Endothelial cell of umbilical vein (primary cell): ENCODE measurements around the gene TEC. TPM values are rescaled to one million over a fixed set of nuclear protein-coding genes. Genes with fewer than 3 reads are reported as not detected.
A peak's percentile ranks its signal among the peaks of the same experiment; 100 is the strongest.

Source experiments
- Bru-seq: library from RNA; stranded (reverse); fragments of 400-500 nt; gene quantifications from one replicate; lab custom pipeline; 2021; lab: Mats Ljungman, UMichigan
- BruChase-seq, 2 experiments: library from RNA; stranded (reverse); fragments of 400-500 nt; gene quantifications; one replicate each; lab custom pipeline; 2021; lab: Mats Ljungman, UMichigan
- BruUV-seq: library from RNA; stranded (reverse); fragments of 400-500 nt; replicated peaks from 2 replicates; lab custom pipeline; 2021; lab: Mats Ljungman, UMichigan
- CTCF ChIA-PET: fragments of 300-600, 350-600 bp; sonication (Branson Sonifier 250); formaldehyde crosslinking; loops from one replicate; lab custom pipeline; 2021; ENCODE audit warnings: antibody characterized with exemption, inconsistent platforms; lab: Charles Lee
- POLR2A ChIA-PET: fragments of 300-600, 350-600 bp; sonication (Branson Sonifier 250); formaldehyde crosslinking; loops from one replicate; lab custom pipeline; 2021; ENCODE audit warnings: antibody characterized with exemption, inconsistent platforms; lab: Charles Lee
- DNase-seq: peaks from one replicate; pipeline ENCODE4 v3.0.0-alpha.2; 2011; ENCODE audit warnings: low read depth, low spot score
- FAIRE-seq: peaks from 2 replicates; lab custom pipeline; 2011; peaks lifted over from hg19 to GRCh38; lab: Jason Lieb, UNC
- H2AFZ ChIP-seq: 2 replicates; pipeline ENCODE4 v1.6.0; 2012; ENCODE audit warnings: low read depth, low read length, control low read depth, inconsistent platforms
- H3K27ac ChIP-seq: 2 replicates; pipeline ENCODE4 v1.5.1; 2011; ENCODE audit warnings: low read depth, mild to moderate bottlenecking, control low read depth, low read length, moderate library complexity; ENCODE audit not compliant: insufficient read depth
- H3K27me3 ChIP-seq, 2 experiments: 2 replicates each; pipeline versions ENCODE4 v1.6.0 to v1.6.1; 2011; ENCODE audit warnings: low read length in 2 of 2, mixed read lengths in 1 of 2; ENCODE audit not compliant: control insufficient read depth in 2 of 2, insufficient read depth in 2 of 2
- H3K36me3 ChIP-seq, 2 experiments: 2 replicates in 1 of 2; 3 replicates in 1 of 2; pipeline ENCODE4 v1.5.1; 2011; ENCODE audit warnings: low read length in 2 of 2, mild to moderate bottlenecking in 1 of 2, moderate library complexity in 1 of 2; ENCODE audit not compliant: control insufficient read depth in 2 of 2, insufficient read depth in 2 of 2; ENCODE audit errors: extremely low read depth in 1 of 2
- H3K4me1 ChIP-seq: 3 replicates; pipeline ENCODE4 v1.5.1; 2011; ENCODE audit warnings: mild to moderate bottlenecking, low read length; ENCODE audit not compliant: control insufficient read depth, insufficient read depth; ENCODE audit errors: extremely low read depth
- H3K4me2 ChIP-seq: 2 replicates; pipeline ENCODE4 v1.6.1; 2011; ENCODE audit warnings: low read length, control low read depth, mixed read lengths; ENCODE audit not compliant: insufficient read depth
- H3K4me3 ChIP-seq, 3 experiments: fragments of 200-600 bp in 1 of 3; sonication (generic), shearing (Covaris generic) in 1 of 3; replicated peaks in 1 of 3; 2 replicates each; pipeline ENCODE4 v1.5.1; 2011 to 2016; ENCODE audit warnings: control low read depth in 3 of 3, low read length in 3 of 3, mild to moderate bottlenecking in 2 of 3, inconsistent platforms in 1 of 3, low read depth in 1 of 3, moderate library complexity in 1 of 3; ENCODE audit not compliant: insufficient read depth in 1 of 3
- H3K79me2 ChIP-seq: 2 replicates; pipeline ENCODE4 v1.6.0; 2012; ENCODE audit warnings: low read length, inconsistent platforms; ENCODE audit not compliant: control insufficient read depth, insufficient read depth
- H3K9ac ChIP-seq: replicated peaks from 2 replicates; pipeline ENCODE3; 2011; ENCODE audit warnings: low read length, control low read depth; ENCODE audit not compliant: insufficient read depth; ENCODE audit errors: extremely low read depth
- H3K9me1 ChIP-seq: replicated peaks from 3 replicates; pipeline ENCODE4 v1.6.0; 2011; ENCODE audit warnings: mild to moderate bottlenecking, low read length; ENCODE audit not compliant: control insufficient read depth, insufficient read depth; ENCODE audit errors: extremely low read depth
- H3K9me3 ChIP-seq: replicated peaks from 2 replicates; pipeline ENCODE4 v1.5.1; 2012; ENCODE audit warnings: low read length, inconsistent platforms; ENCODE audit not compliant: control insufficient read depth, insufficient read depth
- H4K20me1 ChIP-seq: replicated peaks from 2 replicates; pipeline ENCODE3; 2011; ENCODE audit warnings: mild to moderate bottlenecking, low read length; ENCODE audit not compliant: control insufficient read depth, insufficient read depth; ENCODE audit errors: extremely low read depth
- EZH2 ChIP-seq: IDR thresholded peaks from 2 replicates; pipeline ENCODE4 v1.6.1; 2012; ENCODE audit warnings: borderline replicate concordance, low read depth, mild to moderate bottlenecking, moderate library complexity, low read length, inconsistent platforms; ENCODE audit not compliant: severe bottlenecking
- FOS ChIP-seq: IDR thresholded peaks from 2 replicates; pipeline ENCODE4 v1.6.1; 2011; ENCODE audit warnings: mild to moderate bottlenecking, low read length, moderate library complexity, borderline replicate concordance; ENCODE audit not compliant: insufficient read depth
- GATA2 ChIP-seq: IDR thresholded peaks from 2 replicates; pipeline ENCODE4 v1.7.0; 2011; ENCODE audit warnings: low read depth, mild to moderate bottlenecking, moderate library complexity, mixed read lengths, low read length; ENCODE audit not compliant: insufficient read length, insufficient read depth
- JUN ChIP-seq: IDR thresholded peaks from 2 replicates; pipeline ENCODE4 v1.6.1; 2011; ENCODE audit warnings: borderline replicate concordance, low read depth; ENCODE audit not compliant: insufficient read length, insufficient read depth
- MYC ChIP-seq: IDR thresholded peaks from one replicate; pipeline ENCODE4 v1.6.1; 2011; ENCODE audit warnings: mild to moderate bottlenecking, low read depth, low read length
- POLR2A ChIP-seq: IDR thresholded peaks from 2 replicates; pipeline ENCODE4 v1.6.1; 2012; ENCODE audit warnings: low read depth, mild to moderate bottlenecking, control low read depth, low read length
- POLR2AphosphoS5 ChIP-seq: IDR thresholded peaks from 2 replicates; pipeline ENCODE4 v1.6.1; 2012; ENCODE audit warnings: low read depth, mild to moderate bottlenecking, control low read depth, low read length, moderate library complexity; ENCODE audit not compliant: insufficient read depth
- dilution Hi-C: fragments of 300-500 bp; cut with MboI; formaldehyde crosslinking; loops from one replicate; pipeline ENCODE4 v1.15.0; 2019; ENCODE audit warnings: low sequenced_read_pairs; ENCODE audit not compliant: extremely low pct_ligation_motif_present
- intact Hi-C: fragments of 100-400 bp; cut with micrococcal nuclease; formaldehyde crosslinking; loops from one replicate; pipeline ENCODE4 v1.10.0; 2022
- long read RNA-seq: library from polyadenylated mRNA; stranded (forward); transcript quantifications from one replicate; pipeline ENCODE4 v2.0.0, GENCODE V29; 2021
- polyA minus RNA-seq, 3 experiments: library from RNA; depleted of rRNA, polyadenylated mRNA; stranded (reverse); fragments of >200 nt; gene quantifications; 1 replicate in 1 of 3; 2 replicates in 2 of 3; pipeline ENCODE4 v1.2.3, GENCODE V29; 2011
- polyA plus RNA-seq, 4 experiments: library from polyadenylated mRNA; depleted of rRNA in 3 of 4; stranded (reverse) in 3 of 4; unstranded in 1 of 4; fragments of >200 nt; gene quantifications; 2 replicates each; pipeline versions ENCODE4 v1.2.1 to v1.2.3, GENCODE V29; 2011 to 2012; ENCODE audit warnings: missing spikeins in 1 of 4
- total RNA-seq: library from RNA; stranded (reverse); gene quantifications from 2 replicates; pipeline ENCODE4 v1.2.3, GENCODE V29; 2021
- TF ChIP-seq, protein P1 (sequence below), 2 donors: IDR thresholded peaks; 1 replicate in 1 of 2; 2 replicates in 1 of 2; pipeline ENCODE4 v1.5.1; 2011; ENCODE audit warnings: low read length in 2 of 2, mild to moderate bottlenecking in 2 of 2, moderate library complexity in 2 of 2, control low read depth in 1 of 2, inconsistent platforms in 1 of 2, low read depth in 1 of 2; ENCODE audit not compliant: insufficient read depth in 1 of 2; ENCODE audit errors: extremely low read depth in 1 of 2
- TF ChIP-seq, protein P2 (sequence below): IDR thresholded peaks from 2 replicates; pipeline ENCODE4 v1.6.1; 2011; ENCODE audit not compliant: insufficient read depth, insufficient read length

TEC gene
- total RNA-seq (0.86 and 0.97 TPM in 2 replicates), polyA plus RNA-seq (0.08 and 0.18 TPM in 2 replicates), polyA minus RNA-seq (0.51 and 0.59 TPM in 2 replicates), Bru-seq, nascent RNA (percentile 37 among the genes with signal in this experiment), BruChase-seq, experiment 1, labeled RNA remaining after a 6-hour chase (percentile 21 among the genes with signal in this experiment), BruChase-seq, experiment 2, labeled RNA remaining after a 2-hour chase (percentile 22 among the genes with signal in this experiment)
- 0.07 and 0.08 TPM in 2 replicates for polyA plus RNA-seq (2011; cell fraction: cytosol; rRNA removed)
- 0.18 and 0.27 TPM in 2 replicates for polyA plus RNA-seq (2011; cell fraction: nucleus; rRNA removed)
- polyA plus RNA-seq (2012) = 0.11 and 0.29 TPM in 2 replicates
- 1.1 TPM for polyA minus RNA-seq (2011; cell fraction: cytosol; rRNA and poly(A)+ RNA removed)
- polyA minus RNA-seq (2011; cell fraction: nucleus; rRNA and poly(A)+ RNA removed) = 0.34 and 0.82 TPM in 2 replicates
- long read RNA-seq, partial matches to known transcripts = 1 of 1 reads
- long read RNA-seq, other reads (novel, unspliced or antisense) = 0 of 1 reads

DNA sequence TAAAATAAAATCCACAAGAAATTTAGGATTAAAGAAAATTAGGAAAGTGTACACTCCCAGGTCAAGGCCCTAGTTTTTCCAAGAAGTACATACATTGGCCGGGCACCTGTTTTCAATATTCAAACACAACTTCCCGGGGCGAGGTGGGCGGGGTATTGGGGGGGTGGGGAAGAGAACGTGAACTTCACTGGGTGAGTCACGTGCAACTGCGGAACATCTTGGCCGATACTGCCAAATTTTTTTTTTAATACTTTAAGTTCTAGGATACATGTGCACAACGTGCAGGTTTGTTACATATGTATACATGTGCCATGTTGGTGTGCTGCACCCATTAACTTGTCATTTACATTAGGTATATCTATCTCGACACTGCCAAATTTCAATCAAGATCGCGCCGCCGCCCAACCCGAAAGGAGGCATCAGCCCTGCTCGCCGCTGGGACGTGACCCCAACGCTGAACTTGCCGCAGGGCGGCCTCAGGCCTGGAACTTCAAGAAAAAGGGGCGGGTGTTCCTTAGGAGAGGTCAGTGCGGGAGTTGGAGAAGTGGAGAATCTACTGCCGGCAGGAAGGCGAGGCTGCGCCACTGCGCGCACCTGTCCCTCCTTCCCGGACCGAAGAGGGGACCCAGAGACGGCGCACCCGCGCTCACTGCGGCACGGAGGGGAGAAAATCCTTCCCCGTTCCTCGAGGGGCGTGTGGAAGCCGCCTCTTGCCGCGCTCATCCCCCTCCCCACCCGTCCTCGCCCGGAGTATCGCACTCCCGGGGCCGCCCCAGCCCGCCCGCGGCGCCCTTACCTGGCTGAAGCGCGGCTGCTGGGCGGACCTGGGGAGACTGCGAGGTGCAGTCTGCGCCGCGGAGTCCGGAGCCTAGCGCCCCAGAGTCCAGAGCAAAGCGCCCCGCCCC is at the start of gene TEC:
Gene TEC (minus strand): TSS at position 883 of the 905 bp plus-strand sequence. CDS start 41,224 bp downstream, outside the sequence.
- Histone ChIP-seq H3K79me2 (no peaks in the 10 kb centered on the region), H3K4me3 (peak within 1 kb of the TSS; percentile 34 to 81 (median 48)), H3K4me2 (peak within 1 kb of the TSS; percentile 81), H4K20me1 (no peaks in the 10 kb centered on the region), H3K4me1 (peaks cover 2% of the 10 kb centered on the region), H3K9me3 (no peaks in the 10 kb centered on the region), H3K36me3 (no peaks in the 10 kb centered on the region), H3K9me1 (no peaks in the 10 kb centered on the region), H3K27me3 (peaks cover 0 to 2% of the 10 kb centered on the region in 2 experiments), H3K27ac (no peak within 1 kb of the TSS), H2AFZ (peak within 1 kb of the TSS; percentile 91), H3K9ac (no peak within 1 kb of the TSS)
- dilution Hi-C loops (no loop called here), intact Hi-C loops (loop anchor here (2.0 kb wide), 1 partner anchor 72 kb away; the partner anchor contains the start of gene SLAIN2)
- CTCF ChIA-PET = no interaction called here
- FAIRE-seq (no peak), DNase-seq (peak; percentile 22)
- POLR2A ChIA-PET = no interaction called here
- TF ChIP-seq EZH2 (no peak), MYC (no peak), POLR2A (no peak), GATA2 (no peak), JUN (no peak), POLR2AphosphoS5 (no peak), FOS (no peak)
- TF ChIP-seq, protein P1, sequence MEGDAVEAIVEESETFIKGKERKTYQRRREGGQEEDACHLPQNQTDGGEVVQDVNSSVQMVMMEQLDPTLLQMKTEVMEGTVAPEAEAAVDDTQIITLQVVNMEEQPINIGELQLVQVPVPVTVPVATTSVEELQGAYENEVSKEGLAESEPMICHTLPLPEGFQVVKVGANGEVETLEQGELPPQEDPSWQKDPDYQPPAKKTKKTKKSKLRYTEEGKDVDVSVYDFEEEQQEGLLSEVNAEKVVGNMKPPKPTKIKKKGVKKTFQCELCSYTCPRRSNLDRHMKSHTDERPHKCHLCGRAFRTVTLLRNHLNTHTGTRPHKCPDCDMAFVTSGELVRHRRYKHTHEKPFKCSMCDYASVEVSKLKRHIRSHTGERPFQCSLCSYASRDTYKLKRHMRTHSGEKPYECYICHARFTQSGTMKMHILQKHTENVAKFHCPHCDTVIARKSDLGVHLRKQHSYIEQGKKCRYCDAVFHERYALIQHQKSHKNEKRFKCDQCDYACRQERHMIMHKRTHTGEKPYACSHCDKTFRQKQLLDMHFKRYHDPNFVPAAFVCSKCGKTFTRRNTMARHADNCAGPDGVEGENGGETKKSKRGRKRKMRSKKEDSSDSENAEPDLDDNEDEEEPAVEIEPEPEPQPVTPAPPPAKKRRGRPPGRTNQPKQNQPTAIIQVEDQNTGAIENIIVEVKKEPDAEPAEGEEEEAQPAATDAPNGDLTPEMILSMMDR (IDR thresholded peaks at IDR 0.05; ENCODE audit: extremely low read depth in 1 of 2, insufficient read depth in 1 of 2, low read depth in 1 of 2, low read length in 2 of 2) = no peak
- TF ChIP-seq, protein P2, sequence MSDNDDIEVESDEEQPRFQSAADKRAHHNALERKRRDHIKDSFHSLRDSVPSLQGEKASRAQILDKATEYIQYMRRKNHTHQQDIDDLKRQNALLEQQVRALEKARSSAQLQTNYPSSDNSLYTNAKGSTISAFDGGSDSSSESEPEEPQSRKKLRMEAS = no peak
- BruUV-seq = no TSS peak
